OCI-M1 (cell line): ENCODE results near the gene ADCY5.
A peak's percentile ranks its signal among the peaks of the same experiment; 100 is the strongest.

ENCODE experiments used
- DNase-seq: peaks from one replicate; lab custom pipeline; 2025; lab: John Stamatoyannopoulos, UW

ADCY5 gene

GRCh38 chr3:123286308-123287023 is 162.4 kb downstream of the ADCY5 start:
- DNase-seq, result peak; percentile 80

- DNase-seq, result no peak
Observed at GRCh38 chr3:123285931-123286307, 163.0 kb downstream of the ADCY5 start.

- no peak for DNase-seq
Observed at GRCh38 chr3:123285479-123285878, 163.4 kb downstream of the ADCY5 start.

- DNase-seq, result no peak
Observed at GRCh38 chr3:123285066-123285465, 163.8 kb downstream of the ADCY5 start.

- no peak for DNase-seq
Observed at GRCh38 chr3:123284399-123285010, 164.4 kb downstream of the ADCY5 start.

GRCh38 chr3:123283657-123284398 is 165.1 kb downstream of the ADCY5 start:
- no peak for DNase-seq

GRCh38 chr3:123283074-123283473 is 165.8 kb downstream of the ADCY5 start:
- DNase-seq, result no peak

GRCh38 chr3:123282461-123282860 is 166.4 kb downstream of the ADCY5 start:
- no peak for DNase-seq

GRCh38 chr3:123281929-123282328 is 167.0 kb downstream of the ADCY5 start:
- DNase-seq, result no peak

- DNase-seq, result no peak
Observed at GRCh38 chr3:123281406-123281805, 167.5 kb downstream of the ADCY5 start.

- DNase-seq, result no peak
Observed at GRCh38 chr3:123279121-123279520, 169.8 kb downstream of the ADCY5 start.

GRCh38 chr3:123278446-123278845 is 170.4 kb downstream of the ADCY5 start:
- no peak for DNase-seq

- DNase-seq, result no peak
Observed at GRCh38 chr3:123277106-123277505, 171.8 kb downstream of the ADCY5 start.

GRCh38 chr3:123276346-123277006 is 172.4 kb downstream of the ADCY5 start:
- DNase-seq, result no peak

- no peak for DNase-seq
Observed at GRCh38 chr3:123275691-123276090, 173.2 kb downstream of the ADCY5 start.

- DNase-seq, result no peak
Observed at GRCh38 chr3:123272547-123272946, 176.3 kb downstream of the ADCY5 start.

- no peak for DNase-seq
Observed at GRCh38 chr3:123271466-123272159, 177.3 kb downstream of the ADCY5 start.

GRCh38 chr3:123270818-123271217 is 178.1 kb downstream of the ADCY5 start:
- no peak for DNase-seq

GRCh38 chr3:123267821-123268220 is 181.1 kb downstream of the ADCY5 start:
- peak; percentile 77 for DNase-seq

GRCh38 chr3:123263941-123264340 is 184.9 kb downstream of the ADCY5 start:
- no peak for DNase-seq

- no peak for DNase-seq
Observed at GRCh38 chr3:123262868-123263267, 186.0 kb downstream of the ADCY5 start.

- no peak for DNase-seq
Observed at GRCh38 chr3:123262226-123262625, 186.7 kb downstream of the ADCY5 start.
